Measurements from ENCODE around the gene MSI2.

DNA sequence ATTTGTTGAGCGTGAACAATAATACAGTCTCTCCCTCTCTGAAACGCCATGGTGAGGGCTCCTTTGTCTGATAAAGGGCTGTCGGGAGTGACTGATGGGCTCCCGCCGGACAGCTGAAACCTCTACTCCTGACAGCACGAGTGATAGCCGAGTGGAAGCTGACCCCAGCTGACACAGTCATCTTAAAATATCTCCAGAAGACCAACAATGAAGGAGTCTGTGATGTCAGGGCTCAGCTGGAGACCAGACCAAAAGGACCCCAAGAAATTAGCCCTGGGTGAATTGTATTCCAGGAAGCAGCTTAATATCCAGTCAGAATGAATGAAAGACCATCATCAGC, 466.4 kb downstream of the MSI2 start:
- TF ChIP-seq, protein P1, sequence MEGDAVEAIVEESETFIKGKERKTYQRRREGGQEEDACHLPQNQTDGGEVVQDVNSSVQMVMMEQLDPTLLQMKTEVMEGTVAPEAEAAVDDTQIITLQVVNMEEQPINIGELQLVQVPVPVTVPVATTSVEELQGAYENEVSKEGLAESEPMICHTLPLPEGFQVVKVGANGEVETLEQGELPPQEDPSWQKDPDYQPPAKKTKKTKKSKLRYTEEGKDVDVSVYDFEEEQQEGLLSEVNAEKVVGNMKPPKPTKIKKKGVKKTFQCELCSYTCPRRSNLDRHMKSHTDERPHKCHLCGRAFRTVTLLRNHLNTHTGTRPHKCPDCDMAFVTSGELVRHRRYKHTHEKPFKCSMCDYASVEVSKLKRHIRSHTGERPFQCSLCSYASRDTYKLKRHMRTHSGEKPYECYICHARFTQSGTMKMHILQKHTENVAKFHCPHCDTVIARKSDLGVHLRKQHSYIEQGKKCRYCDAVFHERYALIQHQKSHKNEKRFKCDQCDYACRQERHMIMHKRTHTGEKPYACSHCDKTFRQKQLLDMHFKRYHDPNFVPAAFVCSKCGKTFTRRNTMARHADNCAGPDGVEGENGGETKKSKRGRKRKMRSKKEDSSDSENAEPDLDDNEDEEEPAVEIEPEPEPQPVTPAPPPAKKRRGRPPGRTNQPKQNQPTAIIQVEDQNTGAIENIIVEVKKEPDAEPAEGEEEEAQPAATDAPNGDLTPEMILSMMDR (conservative IDR thresholded peaks at IDR 0.05; ENCODE audit: low read length), result no peak
- no peak for TF ChIP-seq EZH2phosphoT487 (IDR thresholded peaks at IDR 0.05; ENCODE audit: borderline replicate concordance)
